Mononuclear cell (primary cell): ENCODE results near the gene CD36. TPM values are rescaled to one million over a fixed set of nuclear protein-coding genes. Genes with fewer than 3 reads are reported as not detected.

ENCODE experiments used
- H3K27me3 ChIP-seq: 2 replicates; pipeline ENCODE4 v1.6.0; 2011; ENCODE audit warnings: low read length, control low read depth; ENCODE audit not compliant: insufficient read depth
- H3K4me1 ChIP-seq: 2 replicates; pipeline ENCODE4 v1.5.1; 2011; ENCODE audit warnings: mild to moderate bottlenecking, low read length, control low read depth; ENCODE audit not compliant: insufficient read depth
- H3K4me3 ChIP-seq: 2 replicates; pipeline ENCODE4 v1.5.1; 2011; ENCODE audit warnings: mild to moderate bottlenecking, low read length, moderate library complexity
- H3K9me3 ChIP-seq: 2 replicates; pipeline ENCODE4 v1.5.1; 2011; ENCODE audit warnings: low read depth, mild to moderate bottlenecking, control low read depth, low read length
- total RNA-seq: library from RNA; depleted of rRNA; stranded (reverse); fragments of >200 nt; gene quantifications from one replicate; pipeline ENCODE4 v1.2.3, GENCODE V29; 2012

The CD36 gene
- total RNA-seq = 364 TPM

- H3K4me3 ChIP-seq = peak within 1 kb of the TSS; percentile 42
- H3K4me1 ChIP-seq = peaks cover 29% of the 10 kb centered on the region
Measured at GRCh38 chr7:80637911-80638765, at the start of gene CD36. Gene CD36 (plus strand): TSS chr7:80638642. CDS start chr7:80646741, 8,099 bp downstream.

GRCh38 chr7:80589631-80590030, 48.8 kb upstream of the CD36 start:
- Histone ChIP-seq H3K4me3 (no peak overlapping the region), H3K4me1 (no peaks in the 10 kb centered on the region), H3K9me3 (no peaks in the 10 kb centered on the region), H3K27me3 (no peaks in the 10 kb centered on the region)

More at GRCh38 chr7:80637911-80638765, at the start of gene CD36:
- Histone ChIP-seq H3K9me3 (no peaks in the 10 kb centered on the region), H3K27me3 (no peaks in the 10 kb centered on the region)

DNA sequence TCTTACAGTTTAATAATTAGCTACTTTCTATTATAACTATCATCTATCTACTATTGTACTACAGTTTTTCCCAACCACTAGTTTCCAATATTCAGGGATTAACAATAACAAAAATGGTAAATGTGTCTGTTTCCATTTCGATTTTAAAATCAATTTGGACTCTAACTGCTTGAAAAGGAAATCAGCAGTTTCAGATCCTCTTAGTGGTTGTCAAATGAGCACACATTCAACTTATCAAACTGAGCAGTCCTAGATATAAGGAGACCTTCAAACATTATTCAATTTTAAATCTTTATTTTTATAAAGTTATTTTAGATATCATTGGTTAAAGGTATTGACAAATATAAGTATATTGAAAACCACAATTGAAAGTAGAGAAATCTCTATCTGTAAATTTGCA, 46.8 kb upstream of the CD36 start:
- Histone ChIP-seq H3K9me3 (no peaks in the 10 kb centered on the region), H3K4me3 (no peak overlapping the region), H3K27me3 (no peaks in the 10 kb centered on the region), H3K4me1 (no peaks in the 10 kb centered on the region)

DNA sequence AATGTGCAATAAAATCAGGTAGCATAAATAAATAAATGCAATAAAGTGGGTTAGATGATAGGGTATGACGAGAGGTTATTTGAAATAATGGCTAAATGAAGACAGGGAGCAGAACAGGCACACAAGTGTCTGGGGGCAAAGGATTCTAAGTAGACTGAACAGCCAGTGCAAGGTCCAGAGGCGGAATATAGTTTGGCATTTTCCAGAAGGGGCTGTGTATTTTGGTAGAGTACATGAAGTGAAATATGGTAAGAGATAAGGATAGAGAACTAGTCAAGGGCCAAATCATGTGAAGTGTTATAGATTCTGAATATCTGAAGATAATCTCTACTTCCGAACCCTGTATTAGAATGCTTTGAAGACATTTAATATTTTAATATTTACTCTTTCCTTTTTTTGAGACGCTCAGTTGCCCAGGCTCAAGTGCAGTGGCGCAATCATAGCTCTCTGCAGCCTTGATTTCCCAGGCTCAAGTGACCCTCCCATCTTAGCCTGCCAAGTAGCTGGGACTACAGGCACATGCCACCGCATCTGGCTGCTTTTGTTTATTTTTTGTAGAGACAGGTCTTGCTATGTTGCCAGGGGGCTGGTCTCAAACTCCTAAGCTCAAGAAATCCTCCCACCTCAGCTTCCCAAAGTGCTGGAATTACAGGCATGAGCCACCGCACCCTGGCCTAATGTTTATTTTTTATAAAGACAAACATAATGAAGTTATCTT, 44.4 kb upstream of the CD36 start:
- Histone ChIP-seq H3K9me3 (no peaks in the 10 kb centered on the region), H3K4me3 (no peak overlapping the region), H3K4me1 (no peaks in the 10 kb centered on the region), H3K27me3 (no peaks in the 10 kb centered on the region)

- no peaks in the 10 kb centered on the region for H3K9me3 ChIP-seq
- H3K4me3 ChIP-seq = no peak overlapping the region
- no peaks in the 10 kb centered on the region for H3K27me3 ChIP-seq
- no peaks in the 10 kb centered on the region for H3K4me1 ChIP-seq
Measured at GRCh38 chr7:80596933-80597517, 41.4 kb upstream of the CD36 start.

DNA sequence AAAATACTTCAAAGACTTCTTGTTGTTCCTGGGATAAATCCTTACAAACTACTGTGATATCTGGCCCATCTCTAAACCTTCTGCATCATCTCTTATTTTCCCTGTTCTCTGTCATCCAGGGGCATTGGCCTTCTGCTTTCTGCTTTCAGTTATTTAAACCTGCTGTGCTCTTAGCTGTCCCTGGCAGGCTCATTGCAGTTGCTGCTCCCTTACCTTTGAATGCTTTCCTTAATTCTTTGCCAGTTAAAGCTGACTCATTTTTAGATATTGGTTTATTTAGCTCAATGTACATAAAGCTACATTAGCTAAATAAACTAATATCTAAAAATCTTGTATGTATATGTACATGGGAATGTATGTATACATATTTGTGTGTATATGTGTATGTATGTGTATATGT, 40.6 kb upstream of the CD36 start:
- H3K9me3 ChIP-seq = no peaks in the 10 kb centered on the region
- no peaks in the 10 kb centered on the region for H3K4me1 ChIP-seq
- H3K27me3 ChIP-seq = no peaks in the 10 kb centered on the region
- no peak overlapping the region for H3K4me3 ChIP-seq

DNA sequence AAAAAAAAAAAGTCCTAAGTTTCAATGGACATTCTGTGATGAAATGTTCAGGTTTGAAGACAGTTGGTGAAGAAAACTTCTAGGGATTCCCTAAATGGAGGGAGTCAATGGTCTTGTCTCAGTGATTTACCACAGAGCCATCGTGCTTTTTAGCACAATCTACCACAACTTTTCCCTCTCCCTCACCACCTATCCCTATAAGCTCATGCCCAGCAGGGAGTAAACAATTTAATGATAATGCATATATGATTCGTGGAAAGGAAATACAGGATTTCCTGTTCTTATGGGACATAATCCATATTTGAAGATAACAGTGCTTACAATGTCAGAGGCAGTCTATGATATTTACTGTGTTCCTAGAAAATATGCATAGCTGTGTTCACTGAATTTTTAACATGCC, 38.4 kb upstream of the CD36 start:
- H3K4me3 ChIP-seq = no peak overlapping the region
- H3K4me1 ChIP-seq = no peaks in the 10 kb centered on the region
- no peaks in the 10 kb centered on the region for H3K27me3 ChIP-seq
- no peaks in the 10 kb centered on the region for H3K9me3 ChIP-seq

- no peaks in the 10 kb centered on the region for H3K9me3 ChIP-seq
- no peak overlapping the region for H3K4me3 ChIP-seq
- H3K27me3 ChIP-seq = no peaks in the 10 kb centered on the region
- no peaks in the 10 kb centered on the region for H3K4me1 ChIP-seq
Measured at GRCh38 chr7:80601999-80602398, 36.4 kb upstream of the CD36 start.

DNA sequence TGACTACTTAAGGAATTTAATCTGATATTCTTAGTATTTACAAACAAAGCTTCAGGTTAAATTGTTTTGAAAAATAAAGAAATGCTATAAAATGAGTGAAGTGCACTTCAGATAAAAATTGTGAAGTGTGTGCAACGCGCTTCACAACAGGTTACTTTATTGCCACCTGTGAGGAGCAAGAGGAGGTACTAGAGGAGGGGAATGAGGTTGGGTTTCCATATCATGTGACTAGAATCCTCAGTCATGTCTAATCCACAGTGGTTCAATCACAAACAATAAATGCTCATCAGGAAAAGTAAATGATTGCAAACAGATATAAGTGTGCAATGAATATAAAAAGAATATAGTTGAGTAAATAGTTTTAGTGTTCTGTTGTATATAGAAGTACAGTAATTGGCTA, 34.5 kb upstream of the CD36 start:
- H3K27me3 ChIP-seq = no peaks in the 10 kb centered on the region
- H3K4me3 ChIP-seq = no peak overlapping the region
- no peaks in the 10 kb centered on the region for H3K4me1 ChIP-seq
- no peaks in the 10 kb centered on the region for H3K9me3 ChIP-seq

DNA sequence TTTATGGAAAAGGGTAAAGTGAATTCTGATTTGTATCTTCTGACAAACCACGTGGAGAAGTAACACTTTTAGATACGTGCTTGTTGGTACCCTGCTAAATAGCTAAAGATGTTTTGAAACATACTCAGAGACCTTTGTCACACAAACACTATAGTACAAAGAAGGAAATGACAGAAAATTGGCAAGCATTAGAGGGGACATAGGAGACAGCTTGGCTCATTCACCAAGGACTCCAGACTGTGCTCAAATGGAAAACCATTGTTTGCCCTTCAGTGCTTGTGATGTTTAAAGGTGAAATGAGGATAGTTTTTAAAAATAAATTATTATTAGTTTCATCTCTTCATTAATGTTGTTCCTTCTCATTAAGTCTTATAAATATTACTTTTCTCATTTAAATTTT, 34.0 kb upstream of the CD36 start:
- Histone ChIP-seq H3K9me3 (no peaks in the 10 kb centered on the region), H3K4me3 (no peak overlapping the region), H3K27me3 (no peaks in the 10 kb centered on the region), H3K4me1 (no peaks in the 10 kb centered on the region)

GRCh38 chr7:80607136-80607535, 31.3 kb upstream of the CD36 start:
- H3K4me1 ChIP-seq = no peaks in the 10 kb centered on the region
- H3K27me3 ChIP-seq = no peaks in the 10 kb centered on the region
- no peak overlapping the region for H3K4me3 ChIP-seq

GRCh38 chr7:80608336-80608735, 30.1 kb upstream of the CD36 start:
- Histone ChIP-seq H3K27me3 (no peaks in the 10 kb centered on the region), H3K4me1 (no peaks in the 10 kb centered on the region), H3K4me3 (no peak overlapping the region), H3K9me3 (no peaks in the 10 kb centered on the region)

More at GRCh38 chr7:80607136-80607535, 31.3 kb upstream of the CD36 start:
- no peaks in the 10 kb centered on the region for H3K9me3 ChIP-seq

- Histone ChIP-seq H3K4me3 (no peak overlapping the region), H3K27me3 (no peaks in the 10 kb centered on the region), H3K9me3 (no peaks in the 10 kb centered on the region), H3K4me1 (peaks cover 4% of the 10 kb centered on the region)
Measured at GRCh38 chr7:80609751-80610150, 28.7 kb upstream of the CD36 start.

- no peaks in the 10 kb centered on the region for H3K9me3 ChIP-seq
- peaks cover 11% of the 10 kb centered on the region for H3K4me1 ChIP-seq
- H3K27me3 ChIP-seq = no peaks in the 10 kb centered on the region
- no peak overlapping the region for H3K4me3 ChIP-seq
Measured at GRCh38 chr7:80611353-80611752, 27.1 kb upstream of the CD36 start.

- Histone ChIP-seq H3K4me3 (no peak overlapping the region), H3K9me3 (no peaks in the 10 kb centered on the region), H3K4me1 (peaks cover 11% of the 10 kb centered on the region), H3K27me3 (no peaks in the 10 kb centered on the region)
Measured at GRCh38 chr7:80611779-80612178, 26.7 kb upstream of the CD36 start.
